ENCODE measurements around the gene FARS2.

Gene FARS2

GRCh38 chr6:5710936-5711335 is 449.6 kb downstream of the FARS2 start:
- no peak for DNase-seq

DNA sequence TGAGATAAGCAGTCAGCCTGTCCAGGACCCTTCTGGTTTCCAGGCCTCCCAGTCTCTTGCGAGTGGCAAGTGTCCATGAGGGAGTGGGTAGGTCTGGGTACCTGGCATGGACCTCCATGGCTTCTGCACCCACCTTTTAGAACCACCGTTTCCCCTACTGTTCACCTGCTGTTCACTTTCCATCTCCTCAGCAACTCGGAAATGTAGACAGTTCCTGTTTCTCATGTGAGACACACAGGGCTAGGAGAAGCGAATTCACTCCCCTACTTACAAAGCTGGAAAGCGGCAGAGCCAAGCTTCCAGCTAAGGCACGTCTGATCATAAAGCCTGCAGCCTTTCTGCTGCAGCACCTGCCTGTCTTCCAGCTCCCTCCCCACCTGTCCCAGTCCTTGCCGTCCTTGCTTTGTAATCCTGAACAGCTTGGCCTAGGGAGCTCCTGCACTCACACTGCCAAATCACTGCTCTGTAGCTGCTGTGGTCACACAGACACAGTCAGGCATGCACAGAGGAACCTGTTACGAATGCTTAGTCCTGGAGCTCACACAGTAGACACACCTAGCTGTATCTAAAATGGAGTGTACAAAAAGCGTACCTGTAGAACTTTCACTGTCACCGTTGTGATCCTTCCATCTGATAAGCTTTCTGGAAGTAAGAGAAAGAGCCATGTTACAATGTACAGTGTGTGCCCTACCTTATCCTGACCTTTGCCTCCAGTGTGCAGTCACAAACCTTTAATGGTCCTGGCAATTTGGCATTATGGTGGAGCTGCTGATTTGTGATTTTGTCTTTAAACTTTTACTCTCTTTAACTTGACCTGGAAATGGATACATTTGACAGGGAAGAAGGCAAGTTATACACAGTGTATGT is 451.3 kb downstream of the FARS2 start:
- DNase-seq = no peak

GRCh38 chr6:5713519-5713918 is 452.2 kb downstream of the FARS2 start:
- no peak for DNase-seq

GRCh38 chr6:5718231-5718947 is 457.1 kb downstream of the FARS2 start:
- no peak for DNase-seq

GRCh38 chr6:5723841-5724691 is 462.8 kb downstream of the FARS2 start:
- DNase-seq = no peak

- no peak for DNase-seq
Measured at GRCh38 chr6:5724911-5725310, 463.6 kb downstream of the FARS2 start.

GRCh38 chr6:5726976-5727718 is 465.8 kb downstream of the FARS2 start:
- DNase-seq = no peak

DNA sequence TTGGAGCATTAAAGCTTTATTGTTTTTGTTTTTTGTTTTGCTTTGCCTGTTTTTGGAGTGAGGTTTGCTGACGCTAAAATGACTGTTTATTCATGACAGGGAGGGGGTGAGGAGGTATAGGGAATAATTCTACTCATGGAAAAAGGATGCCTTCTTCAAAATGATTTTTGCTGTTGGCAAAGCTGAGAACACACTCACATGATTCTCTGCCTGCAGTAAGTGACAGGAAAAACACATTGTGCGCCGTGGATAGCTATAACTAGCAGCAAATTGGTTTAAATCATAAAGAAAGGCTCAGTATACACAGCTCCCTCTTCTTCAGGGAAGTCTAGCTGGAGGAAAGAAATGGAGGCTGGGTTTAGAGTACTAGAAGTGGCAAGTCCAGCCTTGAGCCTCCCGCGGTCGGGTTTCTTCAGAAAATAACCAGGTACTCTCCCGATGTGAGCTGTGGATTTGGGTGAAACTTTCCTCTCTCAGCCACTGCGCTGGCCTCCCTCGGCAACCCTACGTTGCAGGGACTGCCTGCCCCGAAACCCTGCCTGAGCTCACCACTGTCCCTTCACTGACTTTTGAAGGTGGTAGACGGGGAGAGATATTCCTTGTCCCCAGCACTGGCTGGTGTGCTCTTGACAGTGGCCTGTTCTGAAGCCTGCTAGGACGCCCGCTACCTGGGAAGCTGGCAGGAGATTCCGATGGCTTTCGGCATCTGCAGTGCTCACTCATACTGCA is 467.2 kb downstream of the FARS2 start:
- DNase-seq = no peak

- DNase-seq = peak; percentile 90
Measured at GRCh38 chr6:5729080-5729434, 467.7 kb downstream of the FARS2 start.

DNA sequence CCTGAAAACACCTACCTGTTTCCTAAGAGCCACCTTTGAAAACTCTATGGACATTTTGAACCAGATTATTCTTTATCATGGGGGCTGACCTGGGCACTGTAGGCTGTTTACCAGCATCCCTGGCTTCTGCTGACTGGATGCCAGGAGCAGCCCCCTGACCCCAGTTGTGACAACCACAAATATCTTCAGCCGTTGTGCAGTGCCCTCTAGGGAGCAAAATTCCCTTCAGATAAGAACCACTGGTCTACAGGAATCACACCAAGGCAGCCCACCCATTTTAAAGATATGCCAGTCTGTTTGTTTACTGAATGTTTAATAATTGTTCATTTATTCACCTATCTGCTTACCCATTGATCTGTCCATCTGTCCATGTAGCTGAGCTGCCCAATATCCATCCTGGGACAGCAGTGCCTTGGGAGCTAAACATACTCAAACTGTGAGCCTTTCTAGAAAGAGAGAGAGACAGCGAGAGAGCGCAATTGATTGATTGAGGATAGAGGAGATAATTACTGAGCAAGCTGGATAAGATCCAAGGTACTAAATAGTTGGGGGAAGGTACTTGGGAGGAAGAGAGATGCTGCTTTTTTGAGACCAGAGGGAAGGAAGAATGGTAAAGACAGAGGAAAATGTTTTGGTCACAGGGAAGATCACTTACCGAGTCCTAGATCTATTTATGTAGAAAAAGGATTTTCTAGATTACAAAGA is 468.7 kb downstream of the FARS2 start:
- DNase-seq = peak; percentile 79

DNA sequence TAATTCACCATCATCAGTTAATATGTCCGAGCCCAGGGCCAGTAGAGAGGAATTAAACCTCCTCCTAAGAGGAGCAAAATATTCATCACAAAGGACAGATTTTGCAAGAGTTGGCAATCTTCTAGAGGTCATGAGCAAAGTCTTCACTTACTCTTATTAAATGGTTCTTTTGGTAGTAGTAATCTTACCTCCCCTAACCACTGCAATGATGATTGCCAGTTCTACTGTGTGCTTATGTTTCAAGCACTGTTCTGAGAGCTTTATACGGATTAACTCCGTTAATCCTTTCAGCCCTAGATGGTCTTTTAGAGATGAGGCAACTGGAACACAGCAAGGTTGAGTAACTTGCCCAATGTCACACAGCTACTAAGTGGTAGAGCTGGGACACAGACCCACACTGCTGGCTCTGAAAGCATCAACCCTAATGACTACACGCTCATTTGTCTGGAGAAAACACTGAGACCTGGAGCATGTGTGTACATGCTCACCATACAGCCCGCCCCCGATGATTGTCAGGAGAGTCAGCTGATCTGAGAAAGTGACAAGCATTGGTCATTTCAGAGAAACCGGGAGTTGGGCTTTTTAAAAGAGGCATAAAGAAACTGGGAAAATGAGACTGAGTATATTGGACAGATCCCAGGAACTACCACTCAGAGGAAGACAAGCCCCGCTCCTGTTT is 469.4 kb downstream of the FARS2 start:
- DNase-seq = no peak

DNA sequence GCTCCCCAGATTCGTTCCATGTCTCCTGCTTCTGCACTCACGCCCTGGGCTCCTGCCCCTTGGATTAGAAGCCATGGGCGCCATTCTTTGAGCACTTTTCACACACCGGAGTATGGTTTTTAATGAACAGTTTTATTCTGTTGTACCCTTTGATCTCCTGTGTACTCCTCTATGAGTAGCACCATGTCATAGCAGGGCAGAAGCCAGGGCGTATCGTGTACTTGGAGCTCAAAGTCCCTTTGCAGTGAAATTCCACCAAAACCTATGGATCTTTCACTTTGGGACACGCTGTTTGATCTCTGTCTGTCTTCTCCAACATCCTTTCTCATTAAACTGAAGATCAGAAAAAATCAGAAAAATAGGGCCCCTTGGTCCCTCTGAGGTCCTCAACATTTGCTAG is 470.1 kb downstream of the FARS2 start:
- DNase-seq = no peak

GRCh38 chr6:5732496-5732895 is 471.2 kb downstream of the FARS2 start:
- no peak for DNase-seq

- peak; percentile 40 for DNase-seq
Measured at GRCh38 chr6:5736016-5736738, 474.9 kb downstream of the FARS2 start.

DNA sequence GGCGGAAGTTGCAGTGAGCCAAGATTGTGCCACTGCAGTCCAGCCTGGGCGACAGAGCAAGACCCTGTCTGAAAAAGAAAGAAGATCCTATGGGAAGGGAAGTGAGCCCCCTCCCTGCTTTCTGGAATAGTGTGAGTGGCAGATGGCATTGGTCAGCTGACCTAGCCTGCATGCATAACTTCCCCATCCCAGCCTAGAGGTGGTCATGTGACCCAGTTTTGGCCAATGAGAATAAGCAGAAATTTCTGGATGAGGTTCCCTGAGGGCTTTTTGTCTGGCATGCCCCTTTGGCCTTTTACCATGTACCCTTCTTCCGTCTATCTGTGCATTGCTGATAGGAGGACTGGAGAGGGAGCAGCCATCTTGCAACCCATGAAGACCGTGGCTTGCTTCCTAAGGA is 476.1 kb downstream of the FARS2 start:
- no peak for DNase-seq

GRCh38 chr6:5738211-5738610 is 476.9 kb downstream of the FARS2 start:
- DNase-seq = no peak

DNA sequence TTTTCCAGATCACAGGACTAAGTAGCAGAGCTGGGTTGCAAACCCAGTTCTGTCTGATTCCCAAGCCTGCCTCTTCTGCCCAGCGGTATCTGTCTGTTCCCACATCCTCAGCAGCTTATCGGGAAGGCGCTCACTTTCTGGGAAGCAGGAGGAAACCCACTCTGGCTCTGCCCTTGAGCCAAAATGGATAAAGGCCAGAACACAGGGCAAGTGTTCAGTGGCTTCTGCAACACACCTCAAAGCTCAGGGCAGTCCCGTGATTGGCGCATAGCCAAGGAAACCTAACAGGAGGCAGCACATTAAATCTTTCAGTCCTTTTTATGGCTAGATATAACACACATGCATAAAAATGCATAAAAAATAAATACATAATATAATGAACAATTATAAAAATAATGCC is 483.2 kb downstream of the FARS2 start:
- peak; percentile 11 for DNase-seq

GRCh38 chr6:5745081-5745480 is 483.8 kb downstream of the FARS2 start:
- no peak for DNase-seq

DNA sequence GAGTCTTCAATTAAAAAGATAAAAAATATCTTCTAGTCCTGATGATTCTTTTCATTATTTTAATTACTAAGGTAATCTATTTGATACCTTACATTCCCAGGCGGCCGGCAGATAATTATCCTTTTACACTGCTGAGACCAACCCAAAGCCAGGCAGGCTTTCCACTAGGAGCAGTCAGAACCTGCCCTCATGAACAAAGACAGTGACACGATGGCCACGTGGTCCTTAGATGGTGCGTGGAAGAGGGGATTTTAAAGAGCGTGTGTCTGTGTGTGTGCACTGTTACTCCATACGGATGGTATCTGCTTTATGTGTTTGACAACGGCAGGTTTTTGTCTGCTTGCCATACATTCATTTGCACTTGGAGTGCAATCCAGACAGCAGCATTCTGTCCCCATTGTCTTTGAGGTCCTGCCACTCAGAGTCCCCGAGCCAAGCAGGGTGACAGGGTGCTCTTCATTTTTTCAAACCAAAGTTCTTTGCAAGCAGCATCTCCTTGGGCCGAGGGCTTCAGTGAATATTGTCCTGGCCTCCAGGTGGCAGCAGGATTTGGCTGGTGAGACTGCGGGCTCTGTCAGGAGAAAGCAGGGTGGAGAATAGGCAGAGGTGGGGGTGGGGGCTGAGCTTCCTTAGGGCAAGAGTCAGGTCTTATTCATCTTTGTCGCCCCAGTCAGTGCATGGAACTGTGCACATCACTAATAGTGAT is 484.9 kb downstream of the FARS2 start:
- DNase-seq = peak; percentile 13
